NCI-H2081 (cell line): ENCODE results near the gene CCDC183.
A peak's percentile ranks its signal among the peaks of the same experiment; 100 is the strongest.
"Not testable (repeated sequence)": the region's sequence is repeated elsewhere in the genome, so short reads cannot be mapped to it uniquely, and the experiment has no call there.

ENCODE experiments used
- DNase-seq, 2 experiments: peaks; one replicate each; lab custom pipeline; 2025; lab: John Stamatoyannopoulos, UW

Gene CCDC183

GRCh38 chr9:136799854-136800657, 3.9 kb downstream of the CCDC183 start:
- DNase-seq, result peak; percentile 92 to 93

- DNase-seq, result no peak
Observed at GRCh38 chr9:136802321-136802720, 6.2 kb downstream of the CCDC183 start.

- not testable (repeated sequence) for DNase-seq
Observed at GRCh38 chr9:136803009-136803550, 6.9 kb downstream of the CCDC183 start.

- DNase-seq, result no peak
Observed at GRCh38 chr9:136803551-136804508, 7.7 kb downstream of the CCDC183 start.

- no peak for DNase-seq
Observed at GRCh38 chr9:136804509-136805206, 8.5 kb downstream of the CCDC183 start.

- no peak for DNase-seq
Observed at GRCh38 chr9:136805207-136805740, 9.1 kb downstream of the CCDC183 start.

GRCh38 chr9:136806067-136806466, 9.9 kb downstream of the CCDC183 start:
- DNase-seq, result no peak

GRCh38 chr9:136806631-136807201, 10.6 kb downstream of the CCDC183 start:
- DNase-seq, result no peak

GRCh38 chr9:136807281-136808074, 11.3 kb downstream of the CCDC183 start, which contains the start of gene RABL6:
Gene RABL6 (plus strand): TSS chr9:136807948. CDS start chr9:136808197, 249 bp downstream.
- peak; percentile 63 to 81 for DNase-seq

- DNase-seq, result peak in 1 of 2 experiments; percentile 45
Observed at GRCh38 chr9:136808075-136808805, 12.1 kb downstream of the CCDC183 start.

- peak in 1 of 2 experiments; percentile 45 for DNase-seq
Observed at GRCh38 chr9:136808806-136809158, 12.6 kb downstream of the CCDC183 start.

GRCh38 chr9:136814725-136815421, 18.7 kb downstream of the CCDC183 start:
- DNase-seq, result no peak

GRCh38 chr9:136815422-136815782, 19.3 kb downstream of the CCDC183 start:
- DNase-seq, result no peak

GRCh38 chr9:136820971-136821825, 25.1 kb downstream of the CCDC183 start:
- no peak for DNase-seq

GRCh38 chr9:136821826-136822544, 25.8 kb downstream of the CCDC183 start:
- DNase-seq, result no peak

GRCh38 chr9:136823136-136824046, 27.3 kb downstream of the CCDC183 start:
- no peak for DNase-seq
